GM23248 (cell line): ENCODE results near the gene FGGY.

ENCODE experiments used
- EZH2 ChIP-seq: fragments of 200-600 bp; sonication (generic); IDR thresholded peaks from 2 replicates; pipeline ENCODE4 v1.6.1; 2018; ENCODE audit warnings: antibody characterized with exemption, mild to moderate bottlenecking; ENCODE audit not compliant: insufficient read depth, poor library complexity, severe bottlenecking
- EZH2phosphoT487 ChIP-seq: fragments of 200-600 bp; sonication (generic); IDR thresholded peaks from 2 replicates; pipeline ENCODE4 v1.6.1; 2018; ENCODE audit warnings: antibody characterized with exemption, moderate library complexity, mild to moderate bottlenecking, low read depth; ENCODE audit not compliant: insufficient read depth

DNA sequence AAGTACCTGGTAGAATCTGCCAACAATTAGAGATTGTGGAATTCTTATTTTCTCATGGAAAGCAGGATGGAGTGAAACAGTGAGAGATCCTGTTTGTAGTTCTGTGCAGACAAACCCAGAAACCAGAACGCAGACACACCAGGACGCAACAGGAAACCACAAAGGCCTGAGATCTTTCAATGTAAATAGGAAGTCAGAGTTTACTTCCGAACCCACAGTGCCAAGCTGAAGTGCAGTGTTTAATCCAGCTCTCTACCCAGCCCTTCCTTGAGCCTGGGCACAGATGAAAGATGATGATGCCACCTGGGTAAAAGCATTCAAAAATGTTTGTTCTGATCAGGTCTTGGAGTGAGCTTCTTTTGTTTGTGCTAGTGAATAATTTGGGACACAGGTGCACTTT, 273.6 kb downstream of the FGGY start:
- no peak for TF ChIP-seq EZH2
- TF ChIP-seq EZH2phosphoT487 = no peak
